BE2C (cell line): ENCODE measurements around the gene GLTP.

Experiments
- DNase-seq: peaks from one replicate; pipeline ENCODE4 v3.0.0-alpha.2; 2020
- H3K27me3 ChIP-seq: fragments of 250-450 bp; sonication (Bioruptor Pico); 2 replicates; pipeline ENCODE4 v1.5.1; 2020; ENCODE audit warnings: mild to moderate bottlenecking
- H3K36me3 ChIP-seq: fragments of 250-450 bp; sonication (Bioruptor Pico); 2 replicates; pipeline ENCODE4 v1.5.1; 2020; ENCODE audit warnings: mild to moderate bottlenecking
- H3K4me1 ChIP-seq: fragments of 250-450 bp; sonication (Bioruptor Pico); 2 replicates; pipeline ENCODE4 v1.5.1; 2020
- H3K4me3 ChIP-seq: 2 replicates; pipeline ENCODE4 v1.5.1; 2011; ENCODE audit warnings: low read depth, low read length
- H3K9me3 ChIP-seq: fragments of 250-450 bp; sonication (Bioruptor Pico); 2 replicates; pipeline ENCODE4 v1.5.1; 2020
- CTCF ChIP-seq: IDR thresholded peaks from 2 replicates; pipeline ENCODE4 v1.5.1; 2012; ENCODE audit warnings: mild to moderate bottlenecking, low read depth, low read length

GLTP gene

GRCh38 chr12:109879351-109880042, 844 bp downstream of the GLTP start:
- no peak for TF ChIP-seq CTCF
- Histone ChIP-seq H3K36me3 (no peaks in the 10 kb centered on the region), H3K4me1 (peaks cover 4% of the 10 kb centered on the region), H3K4me3 (peak overlapping the region; percentile 80), H3K27me3 (peaks cover 36% of the 10 kb centered on the region), H3K9me3 (no peaks in the 10 kb centered on the region)
- no peak for DNase-seq

- H3K4me3 ChIP-seq: no peak overlapping the region
Observed at GRCh38 chr12:109878749-109879148, 1.6 kb downstream of the GLTP start.

GRCh38 chr12:109878247-109878625, 2.1 kb downstream of the GLTP start:
- DNase-seq: no peak
- Histone ChIP-seq H3K4me3 (no peak overlapping the region), H3K9me3 (no peaks in the 10 kb centered on the region), H3K36me3 (no peaks in the 10 kb centered on the region), H3K27me3 (peaks cover 29% of the 10 kb centered on the region), H3K4me1 (peaks cover 4% of the 10 kb centered on the region)
- no peak for TF ChIP-seq CTCF

More at GRCh38 chr12:109878749-109879148, 1.6 kb downstream of the GLTP start:
- Histone ChIP-seq H3K4me1 (peaks cover 4% of the 10 kb centered on the region), H3K36me3 (no peaks in the 10 kb centered on the region), H3K9me3 (no peaks in the 10 kb centered on the region), H3K27me3 (peaks cover 32% of the 10 kb centered on the region)
- DNase-seq: no peak
- TF ChIP-seq CTCF: no peak

- DNase-seq: no peak
- peaks cover 4% of the 10 kb centered on the region for H3K4me1 ChIP-seq
- H3K36me3 ChIP-seq: no peaks in the 10 kb centered on the region
- no peak for TF ChIP-seq CTCF
- H3K4me3 ChIP-seq: no peak overlapping the region
- peaks cover 24% of the 10 kb centered on the region for H3K27me3 ChIP-seq
- no peaks in the 10 kb centered on the region for H3K9me3 ChIP-seq
Observed at GRCh38 chr12:109877504-109878246, 2.7 kb downstream of the GLTP start.

- DNase-seq: no peak
- Histone ChIP-seq H3K9me3 (no peaks in the 10 kb centered on the region), H3K4me1 (peaks cover 8% of the 10 kb centered on the region), H3K36me3 (no peaks in the 10 kb centered on the region; the same call in 1 of the 2 replicates), H3K4me3 (no peak overlapping the region), H3K27me3 (peaks cover 14% of the 10 kb centered on the region)
- no peak for TF ChIP-seq CTCF
Observed at GRCh38 chr12:109876406-109876805, 3.9 kb downstream of the GLTP start.
